ENCODE measurements around the gene TRIM38.

- TF ChIP-seq REST (IDR thresholded peaks at IDR 0.05; ENCODE audit: insufficient read depth in 1 of 2, low read depth in 2 of 2, low read length in 1 of 2): no peak
- TF ChIP-seq POLR2AphosphoS5 (IDR thresholded peaks at IDR 0.05; ENCODE audit: low read depth, low read length): no peak
These were observed 10.3 kb downstream of the TRIM38 start for GRCh38 chr6:25972902-25973301.

Data from Panc1 (cell line).